ENCODE results near the gene ABHD11. TPM values are rescaled to one million over a fixed set of nuclear protein-coding genes. Genes with fewer than 3 reads are reported as not detected.
A peak's percentile ranks its signal among the peaks of the same experiment; 100 is the strongest.
"Not testable (repeated sequence)": the region's sequence is repeated elsewhere in the genome, so short reads cannot be mapped to it uniquely, and the experiment has no call there.

Gene ABHD11
- polyA plus RNA-seq, 1 donor (not counting 4 experiments of a cell fraction or from before 2014, with no cell fraction given): 11.3 TPM

- FAIRE-seq (no peak), DNase-seq (ENCODE audit: low read depth, low spot score) (no peak)
- Histone ChIP-seq H3K4me3 (ENCODE audit: control insufficient read depth in 2 of 3, extremely low read depth in 1 of 3, insufficient read depth in 2 of 3, low read depth in 1 of 3, low read length in 3 of 3) (no peak overlapping the region), H3K36me3 (ENCODE audit: control insufficient read depth in 2 of 2, extremely low read depth in 1 of 2, insufficient read depth in 2 of 2, low read length in 2 of 2) (peaks cover 14 to 24% of the 10 kb centered on the region in 2 experiments), H3K4me2 (ENCODE audit: control insufficient read depth, extremely low read depth, insufficient read depth, low read depth, low read length) (peak overlapping the region; percentile 59), H3K4me1 (ENCODE audit: control insufficient read depth, extremely low read depth, insufficient read depth, low read length) (peaks cover 33% of the 10 kb centered on the region), H3K27ac (ENCODE audit: control insufficient read depth, insufficient read depth, low read length) (peak overlapping the region; percentile 63), H3K9ac (ENCODE audit: control insufficient read depth, extremely low read depth, insufficient read depth, low read length) (no peak overlapping the region), H3K9me1 (ENCODE audit: control insufficient read depth, extremely low read depth, insufficient read depth, low read length) (peaks cover 18% of the 10 kb centered on the region), H2AFZ (ENCODE audit: control insufficient read depth, low read length) (no peak overlapping the region), H4K20me1 (ENCODE audit: control insufficient read depth, extremely low read depth, insufficient read depth, low read length) (peaks cover 52% of the 10 kb centered on the region), H3K9me3 (ENCODE audit: control insufficient read depth, low read depth, low read length) (no peaks in the 10 kb centered on the region), H3K79me2 (ENCODE audit: control insufficient read depth, insufficient read depth, low read length) (peaks cover 68% of the 10 kb centered on the region), H3K27me3 (ENCODE audit: control insufficient read depth, extremely low read depth, insufficient read depth, low read length) (no peaks in the 10 kb centered on the region)
- TF ChIP-seq CTCF (optimal IDR thresholded peaks at IDR 0.05 in 1 of 3, IDR thresholded peaks at IDR 0.05 in 1 of 3, conservative IDR thresholded peaks at IDR 0.05 in 1 of 3; ENCODE audit: extremely low read depth in 1 of 3, insufficient read depth in 2 of 3, low read length in 3 of 3) (no peak), EZH2 (IDR thresholded peaks at IDR 0.05; ENCODE audit: low read length) (no peak)
- dilution Hi-C loops (cut with MboI; ENCODE audit: extremely low pct_ligation_motif_present, low sequenced_read_pairs): no loop called here
Observed at GRCh38 chr7:73716318-73716890, 22.2 kb downstream of the ABHD11 start.

GRCh38 chr7:73715648-73716317 lies 22.8 kb downstream of the ABHD11 start:
- H4K20me1 ChIP-seq (ENCODE audit: control insufficient read depth, extremely low read depth, insufficient read depth, low read length): peaks cover 58% of the 10 kb centered on the region
- H3K9me3 ChIP-seq (ENCODE audit: control insufficient read depth, low read depth, low read length): no peaks in the 10 kb centered on the region
- dilution Hi-C loops (cut with MboI; ENCODE audit: extremely low pct_ligation_motif_present, low sequenced_read_pairs): no loop called here
- no peak overlapping the region for H2AFZ ChIP-seq (ENCODE audit: control insufficient read depth, low read length)
- H3K4me1 ChIP-seq (ENCODE audit: control insufficient read depth, extremely low read depth, insufficient read depth, low read length): peaks cover 33% of the 10 kb centered on the region
- H3K9ac ChIP-seq (ENCODE audit: control insufficient read depth, extremely low read depth, insufficient read depth, low read length): no peak overlapping the region
- H3K4me3 ChIP-seq (ENCODE audit: control insufficient read depth in 2 of 3, extremely low read depth in 1 of 3, insufficient read depth in 2 of 3, low read depth in 1 of 3, low read length in 3 of 3): peak overlapping the region in 1 of 3 experiments; percentile 24
- H3K36me3 ChIP-seq (ENCODE audit: control insufficient read depth in 2 of 2, extremely low read depth in 1 of 2, insufficient read depth in 2 of 2, low read length in 2 of 2): peaks cover 14 to 25% of the 10 kb centered on the region in 2 experiments
- H3K27me3 ChIP-seq (ENCODE audit: control insufficient read depth, extremely low read depth, insufficient read depth, low read length): no peaks in the 10 kb centered on the region
- FAIRE-seq (peak; percentile 78), DNase-seq (ENCODE audit: low read depth, low spot score) (peak; percentile 75)
- peaks cover 18% of the 10 kb centered on the region for H3K9me1 ChIP-seq (ENCODE audit: control insufficient read depth, extremely low read depth, insufficient read depth, low read length)
- TF ChIP-seq EZH2 (IDR thresholded peaks at IDR 0.05; ENCODE audit: low read length) (no peak), CTCF (optimal IDR thresholded peaks at IDR 0.05 in 1 of 3, IDR thresholded peaks at IDR 0.05 in 1 of 3, conservative IDR thresholded peaks at IDR 0.05 in 1 of 3; ENCODE audit: extremely low read depth in 1 of 3, insufficient read depth in 2 of 3, low read length in 3 of 3) (no peak)
- peak overlapping the region; percentile 63 for H3K27ac ChIP-seq (ENCODE audit: control insufficient read depth, insufficient read depth, low read length)
- peak overlapping the region; percentile 59 for H3K4me2 ChIP-seq (ENCODE audit: control insufficient read depth, extremely low read depth, insufficient read depth, low read depth, low read length)
- peaks cover 74% of the 10 kb centered on the region for H3K79me2 ChIP-seq (ENCODE audit: control insufficient read depth, insufficient read depth, low read length)

GRCh38 chr7:73713319-73713718 lies 25.3 kb downstream of the ABHD11 start:
- H3K27ac ChIP-seq (ENCODE audit: control insufficient read depth, insufficient read depth, low read length); H3K4me2 ChIP-seq (ENCODE audit: control insufficient read depth, extremely low read depth, insufficient read depth, low read depth, low read length); H2AFZ ChIP-seq (ENCODE audit: control insufficient read depth, low read length); H3K4me3 ChIP-seq (ENCODE audit: control insufficient read depth in 2 of 3, extremely low read depth in 1 of 3, insufficient read depth in 2 of 3, low read depth in 1 of 3, low read length in 3 of 3); FAIRE-seq; H3K9ac ChIP-seq (ENCODE audit: control insufficient read depth, extremely low read depth, insufficient read depth, low read length); H3K27me3 ChIP-seq (ENCODE audit: control insufficient read depth, extremely low read depth, insufficient read depth, low read length); H3K9me3 ChIP-seq (ENCODE audit: control insufficient read depth, low read depth, low read length); dilution Hi-C loops (cut with MboI; ENCODE audit: extremely low pct_ligation_motif_present, low sequenced_read_pairs); DNase-seq (ENCODE audit: low read depth, low spot score): not testable (repeated sequence)
- Histone ChIP-seq H3K4me1 (ENCODE audit: control insufficient read depth, extremely low read depth, insufficient read depth, low read length) (peaks cover 32% of the 10 kb centered on the region), H3K36me3 (ENCODE audit: control insufficient read depth in 2 of 2, extremely low read depth in 1 of 2, insufficient read depth in 2 of 2, low read length in 2 of 2) (peaks cover 19 to 37% of the 10 kb centered on the region in 2 experiments), H3K9me1 (ENCODE audit: control insufficient read depth, extremely low read depth, insufficient read depth, low read length) (peaks cover 18% of the 10 kb centered on the region), H4K20me1 (ENCODE audit: control insufficient read depth, extremely low read depth, insufficient read depth, low read length) (peaks cover 75% of the 10 kb centered on the region), H3K79me2 (ENCODE audit: control insufficient read depth, insufficient read depth, low read length) (peaks cover 82% of the 10 kb centered on the region)
